HEK293 (cell line): ENCODE results near the gene NDUFA3.

Experiments
- ZFP3 ChIP-seq: fragments of 450-650 bp; formaldehyde crosslinking; IDR thresholded peaks from 2 replicates; pipeline ENCODE4 v1.5.1; 2016; ENCODE audit warnings: low read depth, missing biosample characterization, missing genetic modification characterization
- ZNF274 ChIP-seq, 2 experiments: fragments of 200-500 bp in 1 of 2; fragments of 450-650 bp in 1 of 2; sonication (Bioruptor generic) in 1 of 2; formaldehyde crosslinking in 1 of 2; IDR thresholded peaks; 2 replicates each; pipeline versions ENCODE4 v1.5.1 to v1.6.1; 2014 to 2016; ENCODE audit warnings: borderline replicate concordance in 1 of 2, inconsistent platforms in 1 of 2, low read length in 1 of 2, missing biosample characterization in 1 of 2, missing genetic modification characterization in 1 of 2
- ZNF660 ChIP-seq: fragments of 450-650 bp; IDR thresholded peaks from 2 replicates; pipeline ENCODE4 v1.5.1; 2018; ENCODE audit warnings: missing biosample characterization, mild to moderate bottlenecking, missing genetic modification characterization
- ZNF791 ChIP-seq: fragments of 450-650 bp; formaldehyde crosslinking; IDR thresholded peaks from 2 replicates; pipeline ENCODE4 v1.5.1; 2016; ENCODE audit warnings: missing biosample characterization, missing genetic modification characterization
- TF ChIP-seq, protein P1 (sequence below): sonication (generic); formaldehyde crosslinking; IDR thresholded peaks from 2 replicates; pipeline ENCODE4 v1.8.1; 2022; ENCODE audit warnings: mild to moderate bottlenecking, moderate library complexity, missing genetic modification reagents
- TF ChIP-seq, protein P2 (sequence below): fragments of 450-650 bp; formaldehyde crosslinking; IDR thresholded peaks from 2 replicates; pipeline ENCODE4 v1.5.1; 2016; ENCODE audit warnings: missing biosample characterization, missing genetic modification characterization
- TF ChIP-seq, protein P3 (sequence below): fragments of 450-650 bp; formaldehyde crosslinking; IDR thresholded peaks from 2 replicates; pipeline ENCODE4 v1.5.1; 2016; ENCODE audit warnings: missing biosample characterization, missing genetic modification characterization
- TF ChIP-seq, protein P4 (sequence below): fragments of 450-650 bp; formaldehyde crosslinking; IDR thresholded peaks from 2 replicates; pipeline ENCODE4 v1.5.1; 2017; ENCODE audit warnings: missing biosample characterization, missing genetic modification characterization

DNA sequence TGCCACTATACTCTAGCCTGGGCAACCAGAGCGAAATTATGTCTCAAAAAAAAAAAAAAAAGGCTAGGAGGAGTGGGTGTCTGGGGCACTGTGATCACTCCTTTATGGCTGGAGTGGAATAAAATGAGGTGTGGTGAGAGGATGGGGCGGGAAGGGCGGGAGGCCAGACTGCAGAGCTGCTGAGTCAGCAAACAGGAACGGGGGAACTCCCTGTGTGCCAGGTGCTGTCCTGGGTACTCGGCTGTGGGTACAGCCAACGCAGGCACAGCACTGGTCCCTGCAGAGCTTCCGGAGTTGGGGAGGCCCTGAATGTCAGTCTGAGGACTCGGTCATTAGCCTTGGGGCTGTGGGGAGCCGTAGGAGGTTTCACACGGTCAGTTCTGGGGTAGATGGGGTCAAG is 18.6 kb downstream of the NDUFA3 start:
- TF ChIP-seq, protein P1, sequence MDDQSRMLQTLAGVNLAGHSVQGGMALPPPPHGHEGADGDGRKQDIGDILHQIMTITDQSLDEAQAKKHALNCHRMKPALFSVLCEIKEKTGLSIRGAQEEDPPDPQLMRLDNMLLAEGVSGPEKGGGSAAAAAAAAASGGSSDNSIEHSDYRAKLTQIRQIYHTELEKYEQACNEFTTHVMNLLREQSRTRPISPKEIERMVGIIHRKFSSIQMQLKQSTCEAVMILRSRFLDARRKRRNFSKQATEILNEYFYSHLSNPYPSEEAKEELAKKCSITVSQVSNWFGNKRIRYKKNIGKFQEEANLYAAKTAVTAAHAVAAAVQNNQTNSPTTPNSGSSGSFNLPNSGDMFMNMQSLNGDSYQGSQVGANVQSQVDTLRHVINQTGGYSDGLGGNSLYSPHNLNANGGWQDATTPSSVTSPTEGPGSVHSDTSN (CRISPR knock-in tag), result no peak
- TF ChIP-seq ZNF660 (no peak), ZNF791 (no peak), ZFP3 (tag by site-specific recombination) (no peak), ZNF274 (IDR thresholded peaks at IDR 0.05; ENCODE audit: low read length) (no peak), ZNF274 (tag by site-specific recombination; IDR thresholded peaks at IDR 0.05; ENCODE audit: borderline replicate concordance) (no peak)
- TF ChIP-seq, protein P2, sequence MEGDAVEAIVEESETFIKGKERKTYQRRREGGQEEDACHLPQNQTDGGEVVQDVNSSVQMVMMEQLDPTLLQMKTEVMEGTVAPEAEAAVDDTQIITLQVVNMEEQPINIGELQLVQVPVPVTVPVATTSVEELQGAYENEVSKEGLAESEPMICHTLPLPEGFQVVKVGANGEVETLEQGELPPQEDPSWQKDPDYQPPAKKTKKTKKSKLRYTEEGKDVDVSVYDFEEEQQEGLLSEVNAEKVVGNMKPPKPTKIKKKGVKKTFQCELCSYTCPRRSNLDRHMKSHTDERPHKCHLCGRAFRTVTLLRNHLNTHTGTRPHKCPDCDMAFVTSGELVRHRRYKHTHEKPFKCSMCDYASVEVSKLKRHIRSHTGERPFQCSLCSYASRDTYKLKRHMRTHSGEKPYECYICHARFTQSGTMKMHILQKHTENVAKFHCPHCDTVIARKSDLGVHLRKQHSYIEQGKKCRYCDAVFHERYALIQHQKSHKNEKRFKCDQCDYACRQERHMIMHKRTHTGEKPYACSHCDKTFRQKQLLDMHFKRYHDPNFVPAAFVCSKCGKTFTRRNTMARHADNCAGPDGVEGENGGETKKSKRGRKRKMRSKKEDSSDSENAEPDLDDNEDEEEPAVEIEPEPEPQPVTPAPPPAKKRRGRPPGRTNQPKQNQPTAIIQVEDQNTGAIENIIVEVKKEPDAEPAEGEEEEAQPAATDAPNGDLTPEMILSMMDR (tag by site-specific recombination), result no peak
- TF ChIP-seq, protein P3, sequence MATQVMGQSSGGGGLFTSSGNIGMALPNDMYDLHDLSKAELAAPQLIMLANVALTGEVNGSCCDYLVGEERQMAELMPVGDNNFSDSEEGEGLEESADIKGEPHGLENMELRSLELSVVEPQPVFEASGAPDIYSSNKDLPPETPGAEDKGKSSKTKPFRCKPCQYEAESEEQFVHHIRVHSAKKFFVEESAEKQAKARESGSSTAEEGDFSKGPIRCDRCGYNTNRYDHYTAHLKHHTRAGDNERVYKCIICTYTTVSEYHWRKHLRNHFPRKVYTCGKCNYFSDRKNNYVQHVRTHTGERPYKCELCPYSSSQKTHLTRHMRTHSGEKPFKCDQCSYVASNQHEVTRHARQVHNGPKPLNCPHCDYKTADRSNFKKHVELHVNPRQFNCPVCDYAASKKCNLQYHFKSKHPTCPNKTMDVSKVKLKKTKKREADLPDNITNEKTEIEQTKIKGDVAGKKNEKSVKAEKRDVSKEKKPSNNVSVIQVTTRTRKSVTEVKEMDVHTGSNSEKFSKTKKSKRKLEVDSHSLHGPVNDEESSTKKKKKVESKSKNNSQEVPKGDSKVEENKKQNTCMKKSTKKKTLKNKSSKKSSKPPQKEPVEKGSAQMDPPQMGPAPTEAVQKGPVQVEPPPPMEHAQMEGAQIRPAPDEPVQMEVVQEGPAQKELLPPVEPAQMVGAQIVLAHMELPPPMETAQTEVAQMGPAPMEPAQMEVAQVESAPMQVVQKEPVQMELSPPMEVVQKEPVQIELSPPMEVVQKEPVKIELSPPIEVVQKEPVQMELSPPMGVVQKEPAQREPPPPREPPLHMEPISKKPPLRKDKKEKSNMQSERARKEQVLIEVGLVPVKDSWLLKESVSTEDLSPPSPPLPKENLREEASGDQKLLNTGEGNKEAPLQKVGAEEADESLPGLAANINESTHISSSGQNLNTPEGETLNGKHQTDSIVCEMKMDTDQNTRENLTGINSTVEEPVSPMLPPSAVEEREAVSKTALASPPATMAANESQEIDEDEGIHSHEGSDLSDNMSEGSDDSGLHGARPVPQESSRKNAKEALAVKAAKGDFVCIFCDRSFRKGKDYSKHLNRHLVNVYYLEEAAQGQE (tag by site-specific recombination), result no peak
- TF ChIP-seq, protein P4, sequence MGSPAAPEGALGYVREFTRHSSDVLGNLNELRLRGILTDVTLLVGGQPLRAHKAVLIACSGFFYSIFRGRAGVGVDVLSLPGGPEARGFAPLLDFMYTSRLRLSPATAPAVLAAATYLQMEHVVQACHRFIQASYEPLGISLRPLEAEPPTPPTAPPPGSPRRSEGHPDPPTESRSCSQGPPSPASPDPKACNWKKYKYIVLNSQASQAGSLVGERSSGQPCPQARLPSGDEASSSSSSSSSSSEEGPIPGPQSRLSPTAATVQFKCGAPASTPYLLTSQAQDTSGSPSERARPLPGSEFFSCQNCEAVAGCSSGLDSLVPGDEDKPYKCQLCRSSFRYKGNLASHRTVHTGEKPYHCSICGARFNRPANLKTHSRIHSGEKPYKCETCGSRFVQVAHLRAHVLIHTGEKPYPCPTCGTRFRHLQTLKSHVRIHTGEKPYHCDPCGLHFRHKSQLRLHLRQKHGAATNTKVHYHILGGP (tag by site-specific recombination), result no peak
